ENCODE results near the gene ATP6V1G1. TPM values are rescaled to one million over a fixed set of nuclear protein-coding genes. Genes with fewer than 3 reads are reported as not detected.

The ATP6V1G1 gene
- total RNA-seq, 4 donors from 2014 or later: 105 to 191 (median 176) TPM

DNA sequence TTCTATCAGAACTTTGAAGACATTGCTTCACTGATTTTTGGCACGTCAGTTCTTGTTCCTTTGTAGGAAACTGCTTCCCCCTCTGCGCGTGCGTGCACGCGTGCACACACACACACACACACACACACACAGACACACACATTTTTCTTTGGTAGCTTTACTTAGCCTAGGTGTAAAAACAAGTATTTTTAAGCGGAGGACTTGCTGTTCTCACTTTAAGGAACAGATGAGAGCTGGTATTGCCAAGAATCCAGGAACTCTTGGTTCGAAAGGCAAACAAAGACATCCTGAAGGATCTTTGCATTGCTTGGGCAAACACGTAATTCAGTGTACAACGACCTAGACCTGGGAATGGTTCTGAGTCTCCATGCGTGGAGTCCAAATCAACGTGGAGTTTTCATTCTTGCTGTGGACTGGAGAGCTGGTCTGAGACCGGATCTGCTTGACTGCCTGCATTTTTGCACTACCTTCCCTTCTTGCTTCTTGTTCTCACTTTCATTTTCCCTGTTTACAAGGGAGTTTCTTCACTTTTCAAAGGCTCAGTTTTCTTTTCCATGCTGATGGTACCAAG, 31.7 kb downstream of the ATP6V1G1 start:
- intact Hi-C loops (cut with DNase I; ENCODE audit: low total_unique reads): no loop called here
- H3K27me3 ChIP-seq: no peaks in the 10 kb centered on the region
- TF ChIP-seq, protein P1, sequence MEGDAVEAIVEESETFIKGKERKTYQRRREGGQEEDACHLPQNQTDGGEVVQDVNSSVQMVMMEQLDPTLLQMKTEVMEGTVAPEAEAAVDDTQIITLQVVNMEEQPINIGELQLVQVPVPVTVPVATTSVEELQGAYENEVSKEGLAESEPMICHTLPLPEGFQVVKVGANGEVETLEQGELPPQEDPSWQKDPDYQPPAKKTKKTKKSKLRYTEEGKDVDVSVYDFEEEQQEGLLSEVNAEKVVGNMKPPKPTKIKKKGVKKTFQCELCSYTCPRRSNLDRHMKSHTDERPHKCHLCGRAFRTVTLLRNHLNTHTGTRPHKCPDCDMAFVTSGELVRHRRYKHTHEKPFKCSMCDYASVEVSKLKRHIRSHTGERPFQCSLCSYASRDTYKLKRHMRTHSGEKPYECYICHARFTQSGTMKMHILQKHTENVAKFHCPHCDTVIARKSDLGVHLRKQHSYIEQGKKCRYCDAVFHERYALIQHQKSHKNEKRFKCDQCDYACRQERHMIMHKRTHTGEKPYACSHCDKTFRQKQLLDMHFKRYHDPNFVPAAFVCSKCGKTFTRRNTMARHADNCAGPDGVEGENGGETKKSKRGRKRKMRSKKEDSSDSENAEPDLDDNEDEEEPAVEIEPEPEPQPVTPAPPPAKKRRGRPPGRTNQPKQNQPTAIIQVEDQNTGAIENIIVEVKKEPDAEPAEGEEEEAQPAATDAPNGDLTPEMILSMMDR (IDR thresholded peaks at IDR 0.05 in 4 of 5, conservative IDR thresholded peaks at IDR 0.05 in 1 of 5): no peak
- TF ChIP-seq POLR2A (IDR thresholded peaks at IDR 0.05): no peak
- in situ Hi-C loops (cut with MboI; ENCODE audit: low sequenced_read_pairs in 4 of 4): no loop called here
- H3K9me3 ChIP-seq: no peaks in the 10 kb centered on the region
- no peaks in the 10 kb centered on the region for H3K4me1 ChIP-seq
- no peak overlapping the region for H3K4me3 ChIP-seq
- peaks cover 0 to 11% of the 10 kb centered on the region in 2 donors for H3K36me3 ChIP-seq
- DNase-seq (no peak), ATAC-seq (no peak)
- no peak overlapping the region for H3K27ac ChIP-seq

DNA sequence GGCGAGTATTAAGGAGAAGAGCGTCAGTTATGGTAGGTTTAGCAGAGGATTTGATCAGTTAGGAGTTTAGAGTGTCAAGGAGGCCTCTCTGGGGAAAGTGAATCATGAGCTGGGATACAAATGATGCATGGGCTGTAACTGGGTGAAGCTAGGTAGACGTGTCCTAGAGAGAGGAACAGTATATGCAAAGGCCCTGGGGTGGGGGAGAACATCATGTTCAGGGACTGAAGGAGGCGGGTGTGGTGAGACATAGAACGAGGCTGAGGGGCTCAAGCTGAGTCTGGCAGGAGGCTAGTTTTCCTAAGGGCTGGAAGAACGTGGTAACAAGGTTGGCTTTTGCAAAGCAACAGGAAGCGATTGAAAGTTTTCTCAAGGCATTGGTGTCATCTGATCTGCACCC, 34.0 kb downstream of the ATP6V1G1 start:
- no peak for DNase-seq
- TF ChIP-seq, protein P1 (IDR thresholded peaks at IDR 0.05 in 4 of 5, conservative IDR thresholded peaks at IDR 0.05 in 1 of 5): no peak
- no peak for TF ChIP-seq POLR2A (IDR thresholded peaks at IDR 0.05)
- no peaks in the 10 kb centered on the region for H3K27me3 ChIP-seq
- intact Hi-C loops (cut with DNase I; ENCODE audit: low total_unique reads) (no loop called here), in situ Hi-C loops (cut with MboI; ENCODE audit: low sequenced_read_pairs in 4 of 4) (no loop called here)
- no peak for ATAC-seq
- H3K36me3 ChIP-seq: peaks cover 0 to 11% of the 10 kb centered on the region in 2 donors
- no peaks in the 10 kb centered on the region for H3K4me1 ChIP-seq
- no peaks in the 10 kb centered on the region for H3K9me3 ChIP-seq
- H3K27ac ChIP-seq: no peak overlapping the region
- no peak overlapping the region for H3K4me3 ChIP-seq

DNA sequence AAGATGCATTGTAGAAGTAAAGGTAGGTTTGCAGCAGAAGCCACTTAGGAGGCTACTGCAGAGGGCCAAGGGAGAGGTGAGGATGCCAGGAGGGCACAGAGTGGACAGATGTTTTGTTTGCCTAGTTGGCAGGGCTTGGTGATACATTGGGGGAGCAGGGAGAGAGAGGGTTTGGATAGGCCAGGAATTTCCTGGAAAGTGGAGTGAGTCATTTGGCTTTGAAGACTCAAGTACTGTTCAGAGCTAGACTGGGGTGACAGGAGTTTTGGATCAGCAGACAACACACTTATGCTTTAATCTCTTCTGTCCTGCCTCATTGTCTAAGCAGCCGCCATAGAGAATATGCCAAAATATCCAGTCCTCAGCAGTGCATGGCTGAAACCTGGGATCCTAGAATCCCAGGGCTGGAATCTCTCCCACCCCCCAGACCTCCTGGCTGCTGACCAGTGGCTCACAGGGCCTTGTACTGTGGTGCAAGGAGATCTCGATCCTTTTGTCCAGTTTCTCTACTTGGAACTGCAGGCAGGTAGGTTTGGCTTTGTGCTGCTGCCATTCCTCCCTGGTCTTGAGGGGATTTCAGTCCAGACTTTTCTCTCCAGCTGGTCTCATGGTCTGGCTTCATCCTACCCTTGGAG, 34.5 kb downstream of the ATP6V1G1 start:
- no peaks in the 10 kb centered on the region for H3K27me3 ChIP-seq
- no peak overlapping the region for H3K4me3 ChIP-seq
- in situ Hi-C loops (cut with MboI; ENCODE audit: low sequenced_read_pairs in 4 of 4): no loop called here
- DNase-seq (no peak), ATAC-seq (no peak)
- H3K9me3 ChIP-seq: no peaks in the 10 kb centered on the region
- peaks cover 0 to 11% of the 10 kb centered on the region in 2 donors for H3K36me3 ChIP-seq
- intact Hi-C loops (cut with DNase I; ENCODE audit: low total_unique reads): no loop called here
- H3K27ac ChIP-seq: no peak overlapping the region
- TF ChIP-seq POLR2A (IDR thresholded peaks at IDR 0.05): no peak
- TF ChIP-seq, protein P1 (IDR thresholded peaks at IDR 0.05 in 4 of 5, conservative IDR thresholded peaks at IDR 0.05 in 1 of 5): no peak
- no peaks in the 10 kb centered on the region for H3K4me1 ChIP-seq

DNA sequence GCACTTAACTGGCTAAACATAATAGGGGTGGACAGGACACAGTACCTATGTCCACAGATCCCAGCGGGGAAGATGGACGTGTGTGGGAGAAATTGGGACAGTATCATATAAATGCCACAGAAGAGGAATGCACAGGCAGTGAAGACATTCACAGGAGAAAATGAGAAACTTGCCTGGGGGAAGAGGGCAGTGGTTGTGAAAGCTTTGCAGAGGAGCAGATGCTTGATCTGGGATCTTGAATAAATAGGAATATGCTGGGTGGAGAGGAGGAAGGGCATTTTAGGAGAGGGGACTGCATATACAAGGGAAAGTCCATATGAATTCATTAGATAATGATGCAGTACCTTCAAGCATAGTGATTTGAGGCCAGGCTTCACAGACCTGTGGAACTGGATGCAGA, 37.1 kb downstream of the ATP6V1G1 start:
- Histone ChIP-seq H3K27ac (no peak overlapping the region), H3K4me3 (no peak overlapping the region), H3K4me1 (no peaks in the 10 kb centered on the region), H3K9me3 (no peaks in the 10 kb centered on the region), H3K36me3 (peaks cover 0 to 19% of the 10 kb centered on the region in 2 donors), H3K27me3 (no peaks in the 10 kb centered on the region)
- in situ Hi-C loops (cut with MboI; ENCODE audit: low sequenced_read_pairs in 4 of 4): loop anchor here in 1 of 4 donors (25.0 kb wide), 1 partner anchor 137 kb away; no protein-coding TSS in a partner anchor
- ATAC-seq (no peak), DNase-seq (no peak)
- TF ChIP-seq POLR2A (IDR thresholded peaks at IDR 0.05): no peak
- TF ChIP-seq, protein P1 (IDR thresholded peaks at IDR 0.05 in 4 of 5, conservative IDR thresholded peaks at IDR 0.05 in 1 of 5): no peak
- intact Hi-C loops (cut with DNase I; ENCODE audit: low total_unique reads): no loop called here
